Ishikawa (cell line): ENCODE results near the gene AGPS.

Experiments used
- RAD21 ChIP-seq: IDR thresholded peaks from 2 replicates; pipeline ENCODE4 v1.6.1; 2012; ENCODE audit warnings: low read depth
- TEAD4 ChIP-seq: IDR thresholded peaks from 2 replicates; pipeline ENCODE4 v1.6.1; 2012
- TF ChIP-seq, protein P1 (sequence below): IDR thresholded peaks from 2 replicates; pipeline ENCODE4 v1.6.1; 2012
- TF ChIP-seq, protein P2 (sequence below): IDR thresholded peaks from 2 replicates; pipeline ENCODE4 v1.6.1; 2012

DNA sequence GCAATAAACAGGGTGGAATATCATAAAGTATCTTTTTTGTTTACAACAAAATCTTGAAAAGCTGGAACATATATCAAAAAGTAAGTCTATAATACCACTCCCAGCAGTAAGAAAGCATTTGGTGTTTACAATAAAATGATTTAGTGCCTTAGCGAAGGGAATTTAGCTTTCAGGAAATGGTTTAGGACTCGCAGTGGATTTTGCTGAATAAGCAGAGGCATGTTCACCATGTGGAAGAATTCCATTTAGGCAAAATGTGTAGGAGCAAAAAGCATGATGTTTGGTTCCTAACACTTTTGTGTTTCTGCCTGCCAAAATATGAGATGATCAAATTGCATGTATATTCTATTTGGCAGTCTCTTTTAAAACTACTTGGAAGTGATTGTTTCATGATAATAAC lies 163.6 kb downstream of the AGPS start:
- no peak for TF ChIP-seq RAD21
- TF ChIP-seq, protein P1, sequence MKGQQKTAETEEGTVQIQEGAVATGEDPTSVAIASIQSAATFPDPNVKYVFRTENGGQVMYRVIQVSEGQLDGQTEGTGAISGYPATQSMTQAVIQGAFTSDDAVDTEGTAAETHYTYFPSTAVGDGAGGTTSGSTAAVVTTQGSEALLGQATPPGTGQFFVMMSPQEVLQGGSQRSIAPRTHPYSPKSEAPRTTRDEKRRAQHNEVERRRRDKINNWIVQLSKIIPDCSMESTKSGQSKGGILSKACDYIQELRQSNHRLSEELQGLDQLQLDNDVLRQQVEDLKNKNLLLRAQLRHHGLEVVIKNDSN, result no peak
- no peak for TF ChIP-seq TEAD4
- TF ChIP-seq, protein P2, sequence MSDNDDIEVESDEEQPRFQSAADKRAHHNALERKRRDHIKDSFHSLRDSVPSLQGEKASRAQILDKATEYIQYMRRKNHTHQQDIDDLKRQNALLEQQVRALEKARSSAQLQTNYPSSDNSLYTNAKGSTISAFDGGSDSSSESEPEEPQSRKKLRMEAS, result no peak
